IPS-NIHi7 (cell line): Measurements from ENCODE around the gene CD4.
A peak's percentile ranks its signal among the peaks of the same experiment; 100 is the strongest.
"Not testable (repeated sequence)": the region's sequence is repeated elsewhere in the genome, so short reads cannot be mapped to it uniquely, and the experiment has no call there.

Experiments used
- DNase-seq: peaks from one replicate; pipeline ENCODE4 v3.0.0; 2012; ENCODE audit warnings: mixed read lengths; ENCODE audit errors: extremely low spot score

Gene CD4

GRCh38 chr12:6788972-6789924 lies at the start of gene CD4:
Gene CD4 (plus strand): TSS chr12:6789528. CDS start chr12:6800139, 10,611 bp downstream.
- no peak for DNase-seq

GRCh38 chr12:6742080-6742479 lies 47.2 kb upstream of the CD4 start:
- DNase-seq = not testable (repeated sequence)

DNA sequence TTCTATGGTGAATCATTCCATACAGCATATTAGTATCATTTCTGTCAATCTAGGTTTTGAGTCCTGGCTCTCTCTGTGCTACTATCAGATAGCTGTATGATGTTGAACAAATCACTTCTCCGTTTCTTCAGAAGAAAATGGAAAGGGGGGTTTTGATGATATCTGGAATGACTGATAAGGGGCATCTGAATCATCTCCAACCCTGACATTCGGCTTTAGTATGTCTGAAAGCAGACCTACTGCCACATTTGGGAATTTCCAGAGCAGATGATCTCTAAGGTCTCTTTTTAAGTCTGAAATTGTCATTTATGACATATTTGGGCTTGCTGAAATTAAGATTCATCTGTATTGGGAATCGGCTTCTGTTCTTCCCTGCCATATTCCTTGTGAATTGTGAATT lies 46.5 kb upstream of the CD4 start:
- DNase-seq = no peak

GRCh38 chr12:6743300-6743699 lies 46.0 kb upstream of the CD4 start:
- not testable (repeated sequence) for DNase-seq

DNA sequence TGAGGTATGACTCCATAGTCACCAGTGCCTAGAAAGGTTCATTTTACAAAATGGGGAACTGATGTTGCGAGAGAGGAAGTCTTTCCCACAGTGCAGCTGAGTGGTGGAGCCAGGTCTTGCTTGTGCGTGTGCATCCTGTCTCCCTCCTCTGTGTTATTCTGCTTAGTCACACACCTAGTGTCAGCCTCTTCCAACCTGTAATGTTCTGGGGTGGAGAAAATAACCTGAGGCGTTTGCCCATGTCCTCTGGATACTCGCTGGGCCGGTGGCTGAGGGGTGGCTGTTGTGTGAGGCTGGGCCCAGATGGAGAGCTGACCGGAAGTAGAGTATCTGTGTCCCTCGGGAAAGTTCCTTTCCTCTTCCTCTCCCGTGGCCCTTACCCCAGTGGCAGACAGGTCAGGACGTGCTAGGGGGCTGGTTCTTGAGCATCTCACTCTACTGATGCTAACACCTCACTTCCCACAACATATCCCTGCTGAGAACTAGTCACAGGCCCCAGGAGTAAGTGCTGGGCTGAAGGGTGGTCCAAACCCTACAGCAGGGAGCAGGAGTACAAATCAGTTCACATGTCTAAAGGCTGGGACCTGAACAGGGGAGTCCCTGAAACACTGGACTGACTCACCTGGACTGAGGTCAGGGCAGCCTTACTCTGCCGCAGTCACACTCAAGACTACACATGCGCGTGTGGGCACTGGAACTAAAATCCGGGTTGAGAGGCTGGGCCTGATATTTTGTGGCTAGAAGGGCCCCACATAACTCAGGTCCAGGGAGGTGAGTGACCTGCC lies 43.4 kb upstream of the CD4 start:
- no peak for DNase-seq

DNA sequence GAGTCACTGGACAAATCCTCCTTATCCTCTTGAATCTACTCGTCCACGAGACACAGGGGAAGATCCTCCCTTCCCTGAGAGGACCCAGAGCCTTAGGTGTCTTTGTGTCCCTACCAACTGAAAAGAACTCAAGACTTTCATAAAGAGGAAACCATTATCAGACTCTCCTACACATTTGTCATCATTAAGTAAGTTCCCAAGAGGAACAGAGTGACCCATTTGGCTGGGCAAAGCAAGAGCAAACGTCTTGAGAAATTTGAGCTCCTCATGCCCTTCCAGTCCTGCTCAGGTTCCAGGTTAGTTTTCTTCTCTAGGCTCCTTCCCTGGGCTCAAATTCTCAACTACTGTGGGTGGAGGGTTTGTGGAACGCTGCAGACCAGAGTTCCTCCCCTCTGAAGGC lies 42.1 kb upstream of the CD4 start:
- DNase-seq = no peak

DNA sequence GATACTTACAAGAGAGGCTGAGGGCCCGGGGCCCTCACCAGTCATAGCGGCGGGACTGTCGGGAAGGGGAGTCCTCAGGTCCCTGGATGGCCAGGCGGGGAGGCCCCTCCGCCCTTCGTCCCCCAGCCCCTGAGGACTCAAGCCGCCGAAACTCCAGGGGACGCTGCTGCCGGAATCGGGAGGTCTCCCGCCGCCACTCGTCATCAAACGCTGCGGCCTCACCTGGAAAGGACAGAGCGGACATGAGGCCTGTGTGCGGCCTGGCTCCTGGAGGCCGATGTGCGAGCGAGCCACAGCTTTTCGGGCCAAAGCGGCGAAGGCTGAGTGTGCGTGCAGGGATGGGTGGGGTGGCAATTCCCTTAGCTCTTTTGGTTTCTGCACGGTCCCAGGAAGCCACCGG lies 40.6 kb upstream of the CD4 start:
- no peak for DNase-seq

DNA sequence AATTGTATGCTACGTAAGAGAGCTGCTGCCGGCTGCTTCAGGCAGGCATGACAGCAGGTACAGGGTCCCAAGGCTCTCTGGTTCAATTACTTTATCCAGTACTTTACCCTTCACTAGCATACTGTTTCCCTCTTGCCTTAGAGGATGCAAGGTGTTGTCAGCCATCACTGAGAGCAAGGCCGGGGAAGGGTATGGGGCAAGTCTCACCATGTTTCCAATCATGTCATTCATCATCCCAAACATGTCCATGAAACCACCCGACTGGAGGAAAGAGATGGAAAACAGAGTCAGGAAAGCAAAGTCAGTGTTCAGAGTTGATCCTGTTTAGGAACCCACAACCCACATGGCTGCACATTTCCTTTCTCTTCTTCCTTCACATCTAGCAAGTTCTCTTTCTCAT lies 38.8 kb upstream of the CD4 start:
- no peak for DNase-seq

- no peak for DNase-seq
Observed at GRCh38 chr12:6751767-6752166, 37.6 kb upstream of the CD4 start.

- peak; percentile 62 for DNase-seq
Observed at GRCh38 chr12:6752167-6752920, 37.0 kb upstream of the CD4 start.

DNA sequence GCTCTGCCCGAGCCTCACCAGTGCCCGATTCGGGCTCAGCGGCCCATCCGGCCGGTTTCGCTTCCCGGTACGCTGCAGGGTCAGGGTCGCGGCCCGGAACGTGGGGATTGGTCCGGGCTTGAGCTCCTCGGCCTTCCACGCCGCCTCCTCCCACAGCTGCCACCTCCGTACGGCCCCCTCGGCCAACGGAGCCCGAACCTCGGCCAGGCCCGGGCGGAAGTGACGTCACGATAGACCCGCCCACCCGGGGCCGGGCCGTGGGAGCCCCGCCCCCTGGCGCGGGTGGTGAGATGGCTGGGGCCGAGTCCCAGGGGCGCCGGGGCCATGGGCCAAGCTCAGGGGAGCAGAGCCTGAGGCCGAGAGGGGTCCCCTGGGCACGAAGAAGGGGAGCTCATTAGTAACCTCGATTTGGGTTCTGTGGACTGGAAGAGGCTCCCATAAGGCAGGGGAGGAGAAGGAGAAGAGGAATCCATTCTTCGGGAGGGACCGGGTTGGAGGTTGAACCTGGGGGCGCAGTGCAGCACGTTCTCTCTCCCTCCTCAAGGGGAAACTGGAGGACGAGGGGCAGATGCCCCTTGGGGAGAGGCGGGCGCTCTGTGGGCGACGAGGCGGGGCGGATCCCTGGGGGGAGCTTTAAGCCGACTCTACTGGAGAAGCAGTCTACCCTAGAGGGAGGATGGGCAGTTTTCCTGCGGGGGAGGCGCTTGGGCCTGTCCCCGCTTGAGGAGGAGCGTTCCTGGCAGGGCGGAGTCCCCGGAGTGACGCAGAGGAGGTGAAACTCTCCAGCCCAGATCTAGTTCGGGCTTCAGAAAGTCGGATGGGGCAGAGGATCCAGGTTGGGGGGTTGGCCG lies 36.2 kb upstream of the CD4 start, which contains the start of gene MLF2:
Gene MLF2, minus strand, starts transcription at position 221 of the 851 bp plus-strand sequence. CDS start 807 bp downstream, outside the sequence.
- DNase-seq = peak; percentile 97

- peak; percentile 34 for DNase-seq
Observed at GRCh38 chr12:6753772-6754356, 35.5 kb upstream of the CD4 start.

- DNase-seq = no peak
Observed at GRCh38 chr12:6754411-6754810, 34.9 kb upstream of the CD4 start.

GRCh38 chr12:6757028-6757690 lies 32.2 kb upstream of the CD4 start:
- no peak for DNase-seq

- no peak for DNase-seq
Observed at GRCh38 chr12:6758506-6759095, 30.7 kb upstream of the CD4 start.

DNA sequence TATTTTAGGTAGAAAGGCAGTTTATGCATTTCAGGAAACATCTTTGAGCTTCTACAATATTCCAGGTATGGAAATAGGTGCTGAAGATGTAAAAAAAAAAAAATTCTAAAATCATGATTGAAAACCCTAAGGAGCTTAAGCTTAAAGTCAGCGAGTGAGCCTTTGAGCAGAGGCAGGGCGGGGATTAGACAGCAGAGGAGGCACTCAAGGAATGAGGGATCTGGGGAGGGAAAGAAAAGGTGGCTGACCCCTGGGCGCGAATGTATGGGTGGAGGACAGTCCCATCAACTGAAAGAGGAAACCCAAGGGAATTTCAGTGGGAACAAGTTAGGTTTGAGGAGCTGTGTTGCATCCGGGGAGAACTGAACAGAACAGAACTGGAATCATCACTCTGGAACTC lies 29.6 kb upstream of the CD4 start:
- no peak for DNase-seq

DNA sequence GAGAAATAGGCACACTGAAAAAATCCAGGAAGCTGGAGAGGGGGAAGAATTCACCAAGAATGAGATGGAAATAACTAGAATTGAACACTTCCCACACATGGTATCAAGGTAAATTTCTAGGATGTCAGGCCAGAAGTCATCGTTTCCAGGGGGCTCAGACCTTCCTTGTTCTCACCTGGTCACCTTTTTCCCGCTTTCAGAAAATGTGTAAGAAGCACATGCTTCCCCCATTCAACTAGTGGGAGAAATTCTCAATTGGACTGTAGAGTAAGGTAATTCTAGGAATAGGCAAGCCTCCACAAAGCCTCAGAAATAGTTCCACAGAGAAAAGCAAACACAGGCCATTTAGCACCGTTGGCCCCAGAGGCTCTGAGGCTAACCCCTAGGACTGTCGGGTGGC lies 25.9 kb upstream of the CD4 start:
- DNase-seq = no peak

DNA sequence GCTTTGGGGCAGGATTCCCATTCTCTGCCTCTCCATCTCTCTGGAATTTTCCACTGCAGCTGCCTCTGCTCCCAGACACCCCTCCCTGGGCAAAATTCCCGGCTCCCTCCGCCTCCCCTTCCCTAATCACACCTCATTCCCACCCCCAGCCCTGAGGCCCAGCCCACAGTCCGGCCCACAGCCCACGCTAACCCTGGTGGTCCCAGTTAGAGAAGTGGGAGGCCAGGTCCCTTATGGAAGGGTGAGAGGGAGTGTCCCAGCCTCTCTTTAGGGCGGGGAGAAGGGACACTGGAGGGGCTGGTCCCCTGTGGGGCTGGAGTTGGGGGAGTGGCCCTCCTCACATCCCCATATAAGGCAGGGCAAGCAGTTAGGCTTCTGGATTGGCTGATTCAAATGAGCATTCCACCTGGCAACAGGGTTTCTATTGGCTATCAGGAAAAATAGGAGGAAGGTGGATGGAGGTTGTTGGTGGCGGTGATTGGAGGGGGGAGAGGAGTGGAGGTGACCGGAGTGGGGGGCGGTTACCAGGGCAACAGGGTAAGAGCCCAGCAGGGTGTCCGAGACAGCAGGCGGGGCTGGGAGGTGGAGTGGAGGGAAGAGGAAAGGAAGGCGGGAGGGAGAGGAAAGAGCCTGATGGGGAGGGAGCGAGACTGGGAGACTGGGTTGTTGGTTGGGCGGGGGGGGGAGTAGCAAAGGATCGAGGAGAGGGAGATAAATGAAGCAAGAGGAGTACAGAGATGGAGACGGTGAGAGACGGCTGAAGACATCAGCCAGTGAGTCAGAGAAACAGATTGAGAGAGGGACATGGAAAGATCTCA lies 25.1 kb upstream of the CD4 start:
- DNase-seq = peak; percentile 95
